GM18511 (cell line): ENCODE measurements around the gene RASAL2.
"Not testable (repeated sequence)": the region's sequence is repeated elsewhere in the genome, so short reads cannot be mapped to it uniquely, and the experiment has no call there.

Source experiments
- ATAC-seq: cut with Tn5 transposase; IDR thresholded peaks from one replicate; pipeline ENCODE4 v1.9.1; 2021; ENCODE audit warnings: mild to moderate bottlenecking, moderate library complexity; ENCODE audit not compliant: unreplicated experiment

Gene RASAL2

GRCh38 chr1:178371235-178371634 is 277.3 kb downstream of the RASAL2 start:
- no peak for ATAC-seq

GRCh38 chr1:178371933-178372388 is 278.1 kb downstream of the RASAL2 start:
- ATAC-seq: no peak

GRCh38 chr1:178374016-178374415 is 280.1 kb downstream of the RASAL2 start:
- ATAC-seq: no peak

- ATAC-seq: no peak
Measured at GRCh38 chr1:178376008-178376407, 282.1 kb downstream of the RASAL2 start.

- ATAC-seq: no peak
Measured at GRCh38 chr1:178379807-178380206, 285.9 kb downstream of the RASAL2 start.

- no peak for ATAC-seq
Measured at GRCh38 chr1:178382372-178382771, 288.5 kb downstream of the RASAL2 start.

- ATAC-seq: no peak
Measured at GRCh38 chr1:178385662-178386061, 291.8 kb downstream of the RASAL2 start.

- ATAC-seq: no peak
Measured at GRCh38 chr1:178388418-178389145, 294.7 kb downstream of the RASAL2 start.

- ATAC-seq: no peak
Measured at GRCh38 chr1:178389441-178389840, 295.5 kb downstream of the RASAL2 start.

- not testable (repeated sequence) for ATAC-seq
Measured at GRCh38 chr1:178390280-178390679, 296.4 kb downstream of the RASAL2 start.

- no peak for ATAC-seq
Measured at GRCh38 chr1:178393370-178393769, 299.5 kb downstream of the RASAL2 start.

GRCh38 chr1:178396789-178397188 is 302.9 kb downstream of the RASAL2 start:
- no peak for ATAC-seq

GRCh38 chr1:178397678-178398077 is 303.8 kb downstream of the RASAL2 start:
- no peak for ATAC-seq

GRCh38 chr1:178399177-178399728 is 305.3 kb downstream of the RASAL2 start:
- no peak for ATAC-seq

- ATAC-seq: no peak
Measured at GRCh38 chr1:178405137-178405536, 311.2 kb downstream of the RASAL2 start.

GRCh38 chr1:178407215-178407614 is 313.3 kb downstream of the RASAL2 start:
- ATAC-seq: no peak

GRCh38 chr1:178407655-178408054 is 313.8 kb downstream of the RASAL2 start:
- ATAC-seq: no peak

- no peak for ATAC-seq
Measured at GRCh38 chr1:178408871-178409270, 315.0 kb downstream of the RASAL2 start.

- no peak for ATAC-seq
Measured at GRCh38 chr1:178409541-178409940, 315.6 kb downstream of the RASAL2 start.

GRCh38 chr1:178411756-178412399 is 318.0 kb downstream of the RASAL2 start:
- peak; percentile 78 for ATAC-seq

- peak; percentile 93 for ATAC-seq
Measured at GRCh38 chr1:178412400-178412770, 318.5 kb downstream of the RASAL2 start.

GRCh38 chr1:178417858-178418257 is 324.0 kb downstream of the RASAL2 start:
- ATAC-seq: no peak
